ENCODE data around the gene MID2. TPM values are rescaled to one million over a fixed set of nuclear protein-coding genes. Genes with fewer than 3 reads are reported as not detected.
A peak's percentile ranks its signal among the peaks of the same experiment; 100 is the strongest.

Gene MID2
- total RNA-seq, 4 donors from 2014 or later, result 18.7 to 37.9 (median 26.5) TPM

GRCh38 chrX:107857837-107858236 is 32.2 kb downstream of the MID2 start:
- ATAC-seq (ENCODE audit: low FRiP score), result no peak
- TF ChIP-seq CTCF (IDR thresholded peaks at IDR 0.05), result no peak
- DNase-seq (ENCODE audit: low spot score), result no peak

- no peak for TF ChIP-seq CTCF (IDR thresholded peaks at IDR 0.05)
- ATAC-seq (ENCODE audit: low FRiP score), result no peak
- no peak for DNase-seq (ENCODE audit: low spot score)
Measured at GRCh38 chrX:107861056-107861455, 35.4 kb downstream of the MID2 start.

- no peak for ATAC-seq (ENCODE audit: low FRiP score)
- DNase-seq (ENCODE audit: low spot score), result no peak
- no peak for TF ChIP-seq CTCF (IDR thresholded peaks at IDR 0.05)
Measured at GRCh38 chrX:107871136-107871535, 45.5 kb downstream of the MID2 start.

- no peak for TF ChIP-seq CTCF (IDR thresholded peaks at IDR 0.05)
- no peak for ATAC-seq (ENCODE audit: low FRiP score)
Measured at GRCh38 chrX:107878106-107878505, 52.4 kb downstream of the MID2 start.

GRCh38 chrX:107880054-107880610 is 54.5 kb downstream of the MID2 start:
- ATAC-seq (ENCODE audit: low FRiP score), result no peak
- no peak for DNase-seq (ENCODE audit: low spot score)
- TF ChIP-seq CTCF (IDR thresholded peaks at IDR 0.05), result no peak

More at GRCh38 chrX:107878106-107878505, 52.4 kb downstream of the MID2 start:
- no peak for DNase-seq (ENCODE audit: low spot score)

GRCh38 chrX:107894038-107894437 is 68.4 kb downstream of the MID2 start:
- peak in 1 of 3 donors; percentile 18 for TF ChIP-seq CTCF (IDR thresholded peaks at IDR 0.05)
- no peak for DNase-seq (ENCODE audit: low spot score)
- no peak for ATAC-seq (ENCODE audit: low FRiP score)

GRCh38 chrX:107902721-107903120 is 77.1 kb downstream of the MID2 start:
- DNase-seq (ENCODE audit: low spot score), result no peak

More at GRCh38 chrX:107902721-107903120, 77.1 kb downstream of the MID2 start:
- TF ChIP-seq CTCF (IDR thresholded peaks at IDR 0.05), result no peak
- no peak for ATAC-seq (ENCODE audit: low FRiP score)
